OCI-LY3 (cell line): ENCODE measurements around the gene HMG20A.

Experiments used
- H2AFZ ChIP-seq: fragments of 200-600, 300-600 bp; shearing (Covaris generic); 2 replicates; pipeline ENCODE4 v1.6.0; 2014; ENCODE audit warnings: antibody characterized with exemption, low read depth, low read length
- H3K27ac ChIP-seq: fragments of 200-600, 300-600 bp; sonication (generic); 2 replicates; pipeline ENCODE4 v1.5.1; 2014; ENCODE audit warnings: mild to moderate bottlenecking, low read length, moderate library complexity, mixed read lengths
- H3K27me3 ChIP-seq: fragments of 200-600, 300-600 bp; sonication (generic); 2 replicates; pipeline ENCODE4 v1.6.1; 2014; ENCODE audit warnings: low read depth, low read length, mixed read lengths
- H3K36me3 ChIP-seq: fragments of 200-600, 300-600 bp; sonication (generic); replicated peaks from 2 replicates; pipeline ENCODE3; 2014; ENCODE audit warnings: low read depth, low read length, mixed read lengths
- H3K4me1 ChIP-seq: fragments of 300-600, 200-600 bp; sonication (generic); 2 replicates; pipeline ENCODE4 v1.6.1; 2014; ENCODE audit warnings: low read length, mixed read lengths
- H3K4me2 ChIP-seq: fragments of 200-600, 300-600 bp; sonication (generic); 2 replicates; pipeline ENCODE4 v1.6.1; 2014; ENCODE audit warnings: low read length, mixed read lengths
- H3K4me3 ChIP-seq: fragments of 300-600, 200-600 bp; sonication (generic); 2 replicates; pipeline ENCODE4 v1.5.1; 2014; ENCODE audit warnings: antibody characterized with exemption, mild to moderate bottlenecking, low read length, moderate library complexity
- H3K79me2 ChIP-seq: fragments of 300-600, 200-600 bp; shearing (Covaris generic); 2 replicates; pipeline ENCODE4 v1.6.1; 2014; ENCODE audit warnings: mild to moderate bottlenecking, low read length, mixed read lengths
- H3K9ac ChIP-seq: fragments of 300-600, 200-600 bp; shearing (Covaris generic); 2 replicates; pipeline ENCODE4 v1.6.0; 2014; ENCODE audit warnings: mild to moderate bottlenecking, low read length, moderate library complexity
- H3K9me3 ChIP-seq: fragments of 200-600, 300-600 bp; shearing (Covaris generic); 2 replicates; pipeline ENCODE4 v1.6.1; 2014; ENCODE audit warnings: low read length, mixed read lengths; ENCODE audit not compliant: insufficient read depth
- H4K20me1 ChIP-seq: fragments of 200-600, 300-600 bp; sonication (generic); 2 replicates; pipeline ENCODE4 v1.6.1; 2016; ENCODE audit warnings: low read length, mixed read lengths; ENCODE audit not compliant: insufficient read depth
- EZH2phosphoT487 ChIP-seq: fragments of 200-600 bp; shearing (Covaris generic); IDR thresholded peaks from 2 replicates; pipeline ENCODE4 v1.6.1; 2018; ENCODE audit warnings: antibody characterized with exemption, mixed run types, low read depth
- TF ChIP-seq, protein P1 (sequence below): fragments of 200-600, 300-600 bp; sonication (generic); IDR thresholded peaks from 2 replicates; pipeline ENCODE4 v1.5.1; 2014; ENCODE audit warnings: antibody characterized with exemption, low read length, low read depth

HMG20A gene

DNA sequence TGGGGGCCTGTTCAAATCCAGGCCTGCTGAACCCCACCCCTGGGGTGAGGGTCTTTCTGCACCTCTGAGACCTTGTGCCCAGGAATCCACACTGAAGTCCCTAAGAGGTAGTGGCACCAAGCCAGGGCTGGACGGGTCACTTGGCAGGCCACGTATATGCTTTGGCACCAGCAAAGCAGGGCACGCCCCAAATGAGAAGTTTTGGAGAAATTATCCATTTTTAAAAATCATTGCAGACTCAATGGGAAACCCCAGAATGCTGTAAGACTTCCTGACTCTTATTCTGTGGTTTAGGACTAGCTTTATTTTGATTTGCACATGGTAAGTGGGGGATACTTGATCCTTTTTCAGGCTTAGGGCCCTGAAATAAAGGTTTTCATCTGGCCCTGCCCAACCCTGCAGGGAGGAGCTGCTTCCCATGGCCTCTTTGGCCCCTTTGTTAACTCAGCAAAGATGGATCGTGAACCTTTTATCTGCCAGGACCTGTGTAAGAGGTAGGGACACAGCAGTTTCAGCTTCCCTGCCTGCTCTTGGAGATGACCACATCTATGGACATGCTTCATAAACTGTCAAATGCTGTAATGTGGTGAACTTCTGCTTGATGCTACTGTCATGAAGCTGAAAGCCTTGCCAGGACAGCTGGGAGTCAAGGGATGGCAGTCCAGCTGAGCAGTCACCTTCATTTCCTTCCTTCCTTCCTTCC lies 88.0 kb downstream of the HMG20A start:
- H3K4me1 ChIP-seq, result peaks cover 53% of the 10 kb centered on the region
- H3K79me2 ChIP-seq, result no peaks in the 10 kb centered on the region
- TF ChIP-seq, protein P1, sequence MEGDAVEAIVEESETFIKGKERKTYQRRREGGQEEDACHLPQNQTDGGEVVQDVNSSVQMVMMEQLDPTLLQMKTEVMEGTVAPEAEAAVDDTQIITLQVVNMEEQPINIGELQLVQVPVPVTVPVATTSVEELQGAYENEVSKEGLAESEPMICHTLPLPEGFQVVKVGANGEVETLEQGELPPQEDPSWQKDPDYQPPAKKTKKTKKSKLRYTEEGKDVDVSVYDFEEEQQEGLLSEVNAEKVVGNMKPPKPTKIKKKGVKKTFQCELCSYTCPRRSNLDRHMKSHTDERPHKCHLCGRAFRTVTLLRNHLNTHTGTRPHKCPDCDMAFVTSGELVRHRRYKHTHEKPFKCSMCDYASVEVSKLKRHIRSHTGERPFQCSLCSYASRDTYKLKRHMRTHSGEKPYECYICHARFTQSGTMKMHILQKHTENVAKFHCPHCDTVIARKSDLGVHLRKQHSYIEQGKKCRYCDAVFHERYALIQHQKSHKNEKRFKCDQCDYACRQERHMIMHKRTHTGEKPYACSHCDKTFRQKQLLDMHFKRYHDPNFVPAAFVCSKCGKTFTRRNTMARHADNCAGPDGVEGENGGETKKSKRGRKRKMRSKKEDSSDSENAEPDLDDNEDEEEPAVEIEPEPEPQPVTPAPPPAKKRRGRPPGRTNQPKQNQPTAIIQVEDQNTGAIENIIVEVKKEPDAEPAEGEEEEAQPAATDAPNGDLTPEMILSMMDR, result no peak
- no peak for TF ChIP-seq EZH2phosphoT487
- peak overlapping the region; percentile 13; the same call in 1 of the 2 replicates for H3K4me3 ChIP-seq
- H3K36me3 ChIP-seq, result peaks cover 2% of the 10 kb centered on the region
- peak overlapping the region; percentile 34 for H3K27ac ChIP-seq
- peak overlapping the region; percentile 58 for H2AFZ ChIP-seq
- H3K4me2 ChIP-seq, result peak overlapping the region; percentile 57
- no peaks in the 10 kb centered on the region for H3K27me3 ChIP-seq
- no peaks in the 10 kb centered on the region for H3K9me3 ChIP-seq
- H4K20me1 ChIP-seq, result no peaks in the 10 kb centered on the region
- H3K9ac ChIP-seq, result peak overlapping the region; percentile 14; the same call in 1 of the 2 replicates

DNA sequence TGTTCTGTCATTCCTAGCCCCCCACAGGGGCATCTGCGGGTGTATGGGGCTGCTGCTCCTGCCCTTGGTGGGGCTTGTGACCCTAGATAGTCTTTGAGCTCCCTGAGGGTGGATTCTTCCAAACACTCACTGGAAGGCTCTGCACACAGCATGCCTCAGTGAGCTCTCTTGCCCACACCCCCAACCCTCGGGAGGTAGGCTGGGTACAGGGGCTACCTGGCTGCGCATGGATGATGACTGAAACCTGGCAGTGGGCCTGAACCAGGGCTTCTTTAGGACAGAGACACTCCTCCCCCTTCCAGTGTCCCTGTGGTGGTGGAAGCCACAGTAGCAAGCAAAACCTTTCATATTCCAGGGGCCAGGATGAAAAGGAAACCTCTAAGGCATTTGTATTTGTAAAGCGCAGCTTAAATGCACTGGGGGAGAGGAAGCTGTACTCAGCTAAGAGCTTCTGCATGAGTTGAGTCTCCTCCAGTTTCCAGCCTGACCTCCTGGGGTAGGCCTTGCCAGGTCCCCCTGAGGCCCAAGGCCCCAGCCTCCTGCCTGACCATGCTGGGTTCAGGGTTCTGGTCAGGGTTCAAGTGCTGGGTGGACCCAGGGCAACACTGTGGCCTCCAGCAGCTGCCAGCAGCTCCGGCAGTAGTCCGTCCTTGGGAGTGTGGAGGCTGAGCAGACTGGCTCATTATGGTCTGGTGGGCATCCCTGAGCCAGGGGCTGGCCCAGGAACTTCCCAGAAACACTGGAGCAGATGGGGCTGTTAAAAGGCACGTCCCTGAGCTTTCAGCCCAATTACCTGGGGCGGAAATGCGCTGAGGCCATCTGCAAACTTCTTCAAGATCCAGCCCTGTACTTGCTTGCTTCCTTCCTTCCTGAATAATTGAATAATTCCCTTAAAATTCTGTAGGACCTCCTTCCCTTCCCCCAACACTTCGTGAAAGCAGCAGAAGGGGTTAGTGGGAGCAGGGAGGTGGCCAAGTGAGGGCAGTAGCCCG lies 89.7 kb downstream of the HMG20A start:
- Histone ChIP-seq H3K4me3 (no peak overlapping the region), H3K9ac (no peak overlapping the region), H3K4me1 (peaks cover 36% of the 10 kb centered on the region), H2AFZ (no peak overlapping the region), H3K4me2 (no peak overlapping the region), H3K9me3 (no peaks in the 10 kb centered on the region), H3K36me3 (peaks cover 2% of the 10 kb centered on the region), H3K79me2 (no peaks in the 10 kb centered on the region), H3K27ac (no peak overlapping the region), H4K20me1 (no peaks in the 10 kb centered on the region), H3K27me3 (no peaks in the 10 kb centered on the region)
- TF ChIP-seq EZH2phosphoT487, result no peak
- TF ChIP-seq, protein P1, result no peak

DNA sequence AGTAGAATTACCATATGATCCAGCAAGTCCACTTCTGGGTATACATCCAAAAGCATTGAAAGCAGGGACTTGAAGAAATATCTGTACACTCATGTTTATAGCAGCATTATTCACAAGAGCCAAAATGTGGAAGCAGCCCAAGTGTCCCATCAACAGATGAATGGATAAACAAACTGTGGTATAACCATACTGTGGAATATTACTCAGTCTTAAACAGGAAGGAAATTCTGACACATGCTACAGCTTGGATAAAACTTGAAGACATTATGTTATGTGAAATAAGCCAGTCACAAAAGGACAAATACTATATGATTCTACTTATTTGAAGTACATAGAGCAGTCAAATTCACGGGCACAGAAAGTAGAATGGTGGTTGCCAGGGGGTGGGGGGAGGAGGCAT lies 91.2 kb downstream of the HMG20A start:
- H3K4me1 ChIP-seq, result peaks cover 24% of the 10 kb centered on the region
- no peaks in the 10 kb centered on the region for H3K79me2 ChIP-seq
- TF ChIP-seq, protein P1, result no peak
- TF ChIP-seq EZH2phosphoT487, result no peak
- no peak overlapping the region for H2AFZ ChIP-seq
- H4K20me1 ChIP-seq, result no peaks in the 10 kb centered on the region
- H3K4me3 ChIP-seq, result no peak overlapping the region
- H3K9ac ChIP-seq, result no peak overlapping the region
- no peak overlapping the region for H3K27ac ChIP-seq
- peaks cover 2% of the 10 kb centered on the region for H3K36me3 ChIP-seq
- H3K4me2 ChIP-seq, result no peak overlapping the region
- H3K27me3 ChIP-seq, result no peaks in the 10 kb centered on the region
- no peaks in the 10 kb centered on the region for H3K9me3 ChIP-seq

DNA sequence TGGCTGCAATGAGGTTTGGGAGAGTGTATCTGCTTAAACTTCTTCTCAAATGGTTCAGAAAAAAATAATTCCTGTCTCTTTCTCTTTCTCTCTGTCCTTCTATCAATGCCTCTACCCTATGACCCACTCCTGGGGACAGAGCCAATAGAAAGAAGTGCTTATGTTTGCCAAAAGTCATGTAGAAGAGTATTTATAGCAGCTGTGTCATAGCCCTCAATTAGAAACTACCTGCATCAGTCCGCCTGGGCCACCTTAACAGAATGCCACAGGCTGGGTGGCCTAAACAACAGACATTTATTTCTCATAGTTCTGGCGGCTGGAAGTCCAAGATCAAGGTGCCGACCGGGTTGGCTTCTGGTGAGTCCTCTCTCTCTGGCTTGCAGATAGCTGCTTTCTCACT lies 92.5 kb downstream of the HMG20A start:
- Histone ChIP-seq H3K4me3 (no peak overlapping the region), H3K4me1 (peaks cover 11% of the 10 kb centered on the region), H3K9ac (no peak overlapping the region), H3K27me3 (no peaks in the 10 kb centered on the region), H3K27ac (no peak overlapping the region), H3K79me2 (no peaks in the 10 kb centered on the region), H4K20me1 (no peaks in the 10 kb centered on the region), H3K36me3 (peaks cover 2% of the 10 kb centered on the region), H3K9me3 (no peaks in the 10 kb centered on the region), H3K4me2 (no peak overlapping the region), H2AFZ (no peak overlapping the region)
- no peak for TF ChIP-seq EZH2phosphoT487
- TF ChIP-seq, protein P1, result no peak
